CD4-positive, alpha-beta T cell treated with Interleukin-15 for 4 hours (primary cell): ENCODE measurements around the gene C11orf97.
A peak's percentile ranks its signal among the peaks of the same experiment; 100 is the strongest.
"Not testable (repeated sequence)": the region's sequence is repeated elsewhere in the genome, so short reads cannot be mapped to it uniquely, and the experiment has no call there.

ENCODE experiments used
- DNase-seq: peaks from one replicate; pipeline ENCODE4 v3.0.0-alpha.2; 2020; ENCODE audit warnings: low spot score

Gene C11orf97, protein sequence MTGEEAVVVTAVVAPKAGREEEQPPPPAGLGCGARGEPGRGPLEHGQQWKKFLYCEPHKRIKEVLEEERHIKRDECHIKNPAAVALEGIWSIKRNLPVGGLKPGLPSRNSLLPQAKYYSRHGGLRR

DNA sequence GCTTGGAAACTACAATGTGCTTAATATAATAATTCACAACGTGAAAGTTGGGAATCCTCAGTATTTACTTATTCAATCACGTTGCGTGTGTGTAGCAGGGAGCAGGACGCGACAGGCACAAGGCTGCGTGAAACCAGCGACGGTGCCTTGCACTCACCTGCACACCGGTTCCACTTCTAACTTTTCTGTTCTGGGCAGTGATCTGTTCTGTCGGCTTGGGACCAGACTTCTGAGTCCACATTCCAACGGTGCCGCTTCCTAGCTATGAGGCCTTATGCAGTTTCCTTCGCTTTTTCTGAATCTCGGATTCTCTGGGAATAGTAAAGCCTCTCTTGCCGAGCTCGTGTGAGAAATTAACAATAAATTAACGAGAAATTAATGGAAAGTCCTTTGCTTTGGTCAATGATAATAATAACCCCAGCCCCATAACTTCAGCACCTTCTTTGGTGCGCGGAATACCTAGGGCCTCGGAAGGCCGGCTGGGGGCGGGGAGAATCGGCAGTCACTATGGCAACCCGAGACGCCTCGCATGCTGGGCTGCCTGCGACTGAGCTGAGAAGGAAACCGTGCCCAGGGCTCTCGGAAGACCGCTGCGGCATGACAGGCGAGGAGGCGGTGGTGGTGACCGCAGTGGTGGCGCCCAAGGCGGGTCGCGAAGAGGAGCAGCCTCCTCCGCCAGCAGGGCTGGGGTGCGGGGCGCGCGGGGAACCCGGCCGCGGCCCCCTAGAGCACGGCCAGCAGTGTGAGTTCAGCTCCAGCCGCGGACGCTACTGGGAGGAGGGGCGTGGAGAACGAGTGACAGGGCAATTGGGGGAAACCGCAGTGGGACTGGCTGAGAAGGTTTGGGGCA is at the start of gene C11orf97:
Gene C11orf97, plus strand, starts transcription at position 530 of the 850 bp plus-strand sequence. Its CDS starts 68 bp downstream, at position 598.
- DNase-seq: peak; percentile 53

DNA sequence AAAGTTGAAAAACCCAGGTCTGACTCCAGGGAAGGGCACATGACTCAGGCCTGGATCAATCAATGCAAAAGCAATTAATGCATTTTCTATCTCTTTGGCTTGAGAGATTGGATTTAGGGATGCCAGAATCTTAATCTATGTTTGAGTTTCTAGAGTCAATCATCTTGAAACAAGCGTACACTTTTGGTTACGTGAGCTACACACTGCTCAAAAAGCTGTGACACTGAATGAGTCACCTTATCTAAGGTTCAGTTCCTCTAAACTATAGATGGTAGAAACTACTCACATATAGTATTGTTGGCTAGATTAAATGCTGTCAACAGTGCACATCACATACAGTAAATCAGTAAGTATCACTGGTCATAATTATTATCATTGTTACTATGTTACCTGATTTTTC is 42.8 kb upstream of the C11orf97 start:
- DNase-seq: no peak

DNA sequence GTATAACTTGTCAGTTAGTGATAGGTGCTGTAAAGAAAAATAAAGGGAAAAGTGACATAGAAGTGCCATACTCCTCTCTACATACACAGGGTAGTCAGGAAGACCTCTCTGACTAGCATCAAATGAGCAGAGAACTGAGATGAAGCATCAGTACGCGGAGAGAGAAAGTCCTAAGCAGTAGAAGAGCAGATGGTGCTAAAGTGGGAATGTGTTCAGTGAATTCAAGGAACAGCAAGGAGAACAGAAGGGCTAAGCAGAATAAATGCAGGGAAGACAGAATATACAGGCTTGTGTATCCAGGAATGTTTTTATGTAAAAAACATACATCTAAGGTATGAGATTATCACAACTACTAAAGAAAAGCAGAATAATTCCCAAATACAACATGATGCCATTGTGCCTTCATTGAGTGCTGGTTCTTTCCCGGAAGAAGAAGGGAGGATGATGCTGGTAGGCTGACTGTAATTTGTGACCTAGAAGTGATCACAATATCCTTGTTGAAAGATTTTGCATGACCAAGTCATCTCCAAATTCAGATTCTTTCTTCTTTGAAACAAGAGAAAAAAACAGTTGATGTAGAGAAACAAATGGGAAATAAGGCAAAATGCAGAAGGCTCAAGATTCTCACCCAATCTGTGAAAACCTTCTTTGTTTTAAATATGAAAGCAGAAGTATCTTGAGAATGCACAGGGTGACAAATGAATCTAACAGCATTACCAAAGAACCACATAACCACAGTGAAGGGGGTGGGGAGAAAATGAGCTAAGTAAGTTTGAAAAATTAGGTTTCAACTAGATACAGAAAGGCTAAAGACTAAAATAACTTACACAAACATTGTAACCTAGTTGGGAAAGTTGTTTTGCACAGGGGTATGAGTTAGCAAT is 39.1 kb upstream of the C11orf97 start:
- peak; percentile 11 for DNase-seq

DNA sequence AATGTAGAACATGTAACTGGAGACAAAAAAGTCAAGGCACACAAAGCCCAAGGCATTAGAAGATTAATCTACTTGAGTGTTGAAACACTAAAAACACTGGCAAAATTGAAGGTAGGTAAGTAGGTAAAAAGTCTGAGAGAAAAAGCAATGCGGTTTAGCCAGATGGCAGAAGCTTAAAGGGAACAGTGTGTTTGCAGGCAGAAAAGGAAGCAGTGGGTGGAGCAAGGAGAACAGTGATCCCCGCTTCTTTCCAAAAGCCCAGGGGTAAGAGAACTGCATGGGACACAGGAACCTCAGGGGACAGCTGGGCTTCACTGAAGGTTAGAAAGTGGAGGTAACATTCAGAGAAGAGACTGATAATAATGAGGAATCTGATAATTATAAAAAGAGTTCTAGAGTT is 34.6 kb upstream of the C11orf97 start:
- DNase-seq: no peak

DNA sequence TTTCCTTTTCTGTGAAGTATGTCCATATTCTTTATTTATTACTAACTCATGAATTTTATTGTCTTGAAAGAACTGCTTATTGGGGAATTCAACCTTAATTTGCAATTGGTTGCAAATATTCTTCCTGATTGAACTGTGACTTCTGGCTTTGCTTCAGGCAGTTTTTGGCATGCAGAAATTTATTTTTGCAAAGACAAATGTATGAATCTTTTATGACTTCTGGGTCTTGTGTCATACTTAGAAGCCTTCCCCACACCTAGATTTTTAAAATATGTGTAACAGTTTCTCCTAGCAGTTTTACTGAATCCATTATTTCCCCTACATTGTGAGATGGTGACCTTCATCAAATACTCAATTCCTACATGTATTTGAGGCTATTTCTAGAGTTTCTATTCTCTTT is 30.9 kb upstream of the C11orf97 start:
- no peak for DNase-seq

DNA sequence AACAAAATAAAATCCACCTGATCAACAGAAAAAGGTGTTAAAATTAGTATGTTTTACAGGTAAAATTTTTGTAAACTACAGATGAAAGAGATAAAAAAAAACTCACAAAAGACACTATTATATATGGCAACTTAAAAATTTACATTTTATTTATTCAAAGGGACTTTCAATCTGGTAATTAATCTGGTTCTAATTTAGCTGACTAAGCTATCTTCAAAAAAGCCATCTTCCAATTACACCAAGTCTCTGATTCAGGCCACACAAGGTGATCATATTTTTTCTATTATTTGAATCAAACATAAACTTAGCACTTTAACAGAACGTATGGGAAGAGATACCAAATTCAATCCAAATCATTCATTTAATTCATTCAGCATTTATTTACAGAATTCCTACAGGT is 26.2 kb upstream of the C11orf97 start:
- no peak for DNase-seq

DNA sequence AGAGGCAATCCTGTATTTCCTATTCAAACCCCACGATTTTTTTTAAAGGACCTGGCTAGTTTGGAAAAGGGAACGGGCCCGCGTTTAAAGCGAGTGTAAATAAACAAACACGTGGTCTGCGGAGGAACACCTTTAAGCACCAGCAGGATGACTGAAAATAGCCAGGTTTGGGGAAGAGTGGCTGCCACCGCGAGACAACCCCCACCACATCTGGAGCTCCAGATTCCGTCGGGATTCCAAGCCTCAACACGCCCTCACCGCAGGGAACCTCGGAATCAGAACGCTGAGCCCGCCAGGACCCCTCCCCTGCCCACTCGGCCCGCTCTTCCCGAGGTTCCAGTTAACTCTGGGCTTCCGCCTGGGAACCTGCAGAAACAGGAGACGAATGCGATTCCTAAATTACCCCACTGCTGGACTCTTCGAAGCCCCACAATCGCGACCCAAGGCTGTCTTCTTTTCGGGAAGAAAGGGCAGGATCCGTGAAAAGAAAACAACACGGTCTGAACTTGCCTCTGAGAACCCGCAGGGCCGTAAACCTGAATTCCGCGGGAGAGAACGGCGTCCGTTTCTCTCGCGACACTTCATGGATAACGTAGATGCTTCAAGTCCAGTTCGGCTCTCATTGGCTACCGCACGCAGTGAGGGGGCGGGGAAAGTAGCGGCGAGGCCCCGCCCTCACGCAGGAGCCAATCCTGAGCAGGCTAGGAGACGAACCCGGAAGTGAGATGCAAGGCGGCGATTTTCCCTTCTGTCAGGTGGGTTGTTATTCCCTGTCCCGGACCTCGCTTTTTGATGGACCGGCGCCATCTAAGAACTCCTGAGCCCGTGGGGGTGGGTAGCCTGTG is 18.8 kb upstream of the C11orf97 start, which contains the start of the genes ANKRD49 and MRE11:
Gene ANKRD49, plus strand, starts transcription at position 704 of the 845 bp plus-strand sequence. CDS start 2,710 bp downstream, outside the sequence.
Gene MRE11, minus strand, starts transcription at position 564 of the 845 bp plus-strand sequence. CDS start 1,043 bp downstream, outside the sequence.
- DNase-seq: peak; percentile 97

DNA sequence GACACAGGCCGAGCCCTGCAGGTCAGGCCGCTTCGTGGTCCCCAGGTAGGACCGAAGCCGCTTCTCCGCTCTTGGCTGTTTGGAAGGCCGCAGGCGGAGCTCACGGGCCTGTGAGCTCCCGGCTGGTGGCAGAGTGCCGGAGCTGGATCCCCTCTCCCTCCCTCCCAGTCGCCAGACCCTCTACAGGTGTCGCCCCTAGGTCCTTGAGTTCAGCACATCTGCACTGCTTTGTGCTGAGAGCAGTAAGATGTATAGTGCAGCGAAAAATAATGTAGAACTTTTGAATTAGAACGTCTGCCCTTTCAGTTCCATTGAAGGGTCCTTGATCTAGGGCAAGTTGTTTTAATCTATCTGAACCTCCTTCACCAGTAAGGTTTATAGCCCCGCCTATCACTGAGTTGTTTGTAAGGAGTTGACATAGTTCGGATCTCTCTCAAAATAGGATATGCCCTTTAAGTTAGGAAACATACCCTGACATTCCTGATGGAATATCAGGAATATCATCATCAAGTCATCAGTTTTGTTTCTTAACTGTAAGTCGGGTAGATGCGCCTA is 18.1 kb upstream of the C11orf97 start:
- no peak for DNase-seq

DNA sequence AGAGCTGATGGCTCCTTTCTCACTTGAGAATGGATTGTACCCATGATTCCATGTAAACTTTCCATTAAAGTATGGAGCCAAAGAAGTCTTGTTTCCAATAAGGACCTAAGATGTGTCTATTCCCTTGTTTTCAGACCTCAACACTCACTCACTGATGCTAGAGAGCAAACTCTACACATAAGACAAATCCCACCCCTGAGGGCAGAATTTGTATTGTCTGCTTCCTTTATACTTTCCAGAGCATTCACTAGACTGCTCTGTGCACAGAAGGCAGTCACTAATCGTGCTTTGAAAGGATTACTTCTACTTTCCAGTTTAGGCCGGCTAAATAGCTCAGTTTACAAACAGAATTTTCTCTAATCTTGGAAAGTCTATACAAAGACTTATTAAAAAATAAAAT is 12.1 kb upstream of the C11orf97 start:
- no peak for DNase-seq

DNA sequence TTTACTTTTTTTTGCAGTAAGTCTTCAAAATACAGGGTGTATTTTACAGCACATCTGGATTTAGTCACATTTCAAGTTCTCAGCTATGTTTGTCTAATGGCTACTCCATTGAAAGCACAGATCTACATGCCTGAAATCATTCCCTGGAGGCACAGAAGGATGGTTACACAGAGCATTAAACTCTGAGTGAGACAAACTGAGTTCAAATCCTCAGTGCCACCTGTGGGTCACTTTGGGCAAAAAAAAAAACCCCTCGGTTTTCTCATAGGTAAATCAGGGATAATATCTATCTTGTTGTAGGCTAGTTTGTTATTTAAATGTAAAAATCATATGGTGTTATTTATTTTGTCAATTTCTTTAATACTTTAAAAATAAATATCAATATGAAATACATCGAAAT is 10.7 kb upstream of the C11orf97 start:
- DNase-seq: no peak

DNA sequence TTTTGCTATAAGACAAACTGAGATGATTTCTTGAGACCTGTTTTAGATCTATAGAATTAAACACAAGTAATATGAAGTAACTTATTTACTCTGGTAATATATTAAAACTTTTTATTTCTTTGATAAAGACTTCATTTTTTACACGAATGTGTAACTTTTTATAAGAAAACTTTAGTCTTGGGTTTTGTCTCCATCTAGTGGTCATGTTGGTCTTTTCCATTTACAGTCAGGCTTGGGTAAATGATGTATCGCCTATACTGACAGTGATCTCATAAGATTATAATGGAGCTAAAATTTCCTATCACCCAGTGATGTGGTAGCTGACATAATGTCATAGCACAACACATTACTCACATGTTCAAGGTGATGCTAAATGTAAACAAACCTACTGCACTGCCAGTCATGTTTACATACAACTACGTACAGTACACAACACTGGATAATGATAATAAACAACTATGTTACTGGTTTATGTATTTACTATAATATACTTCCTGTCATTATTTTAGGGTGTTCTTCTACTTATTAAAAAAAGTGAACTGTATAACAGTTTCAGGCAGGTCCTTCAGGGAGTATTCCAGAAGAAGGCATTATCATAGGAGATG is 7.5 kb upstream of the C11orf97 start:
- peak; percentile 63 for DNase-seq

DNA sequence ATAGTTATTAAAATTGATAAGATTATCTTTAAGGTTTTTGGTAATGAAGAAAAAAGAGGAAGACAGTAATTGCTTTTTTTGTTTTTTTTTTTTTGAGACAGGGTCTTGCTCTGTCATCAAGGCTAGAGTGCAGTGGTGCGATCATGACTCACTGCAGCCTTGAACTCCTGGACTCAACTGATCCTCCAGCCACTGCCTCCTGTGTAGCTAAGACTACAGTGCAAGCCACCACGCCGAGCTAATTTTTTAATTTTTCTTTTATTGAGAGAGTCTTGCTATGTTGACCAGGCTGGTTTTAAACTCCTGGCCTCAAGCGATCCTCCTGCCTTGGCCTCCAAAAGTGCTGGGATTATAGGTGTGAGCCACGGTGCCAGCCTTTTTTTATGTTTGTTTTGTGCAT is 5.7 kb upstream of the C11orf97 start:
- DNase-seq: not testable (repeated sequence)

DNA sequence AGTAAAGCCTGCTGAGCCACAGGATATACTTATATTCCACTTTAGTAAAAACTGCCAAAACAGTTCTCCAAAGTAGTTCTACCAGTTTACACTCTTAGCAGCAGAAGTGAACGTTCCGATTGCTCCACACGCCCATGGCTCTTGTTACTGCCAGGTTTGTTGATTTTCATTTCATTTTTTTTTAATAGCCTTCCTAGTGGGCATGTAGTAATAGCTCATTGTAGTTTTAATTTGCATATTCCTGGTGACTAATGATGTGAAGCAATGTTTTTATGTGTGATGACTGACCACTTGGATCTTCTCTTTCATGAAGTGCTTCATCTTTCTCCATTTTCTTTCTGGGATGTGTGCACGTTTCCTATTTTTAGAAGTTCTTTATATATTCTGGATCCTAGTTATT is 4.8 kb upstream of the C11orf97 start:
- DNase-seq: no peak

DNA sequence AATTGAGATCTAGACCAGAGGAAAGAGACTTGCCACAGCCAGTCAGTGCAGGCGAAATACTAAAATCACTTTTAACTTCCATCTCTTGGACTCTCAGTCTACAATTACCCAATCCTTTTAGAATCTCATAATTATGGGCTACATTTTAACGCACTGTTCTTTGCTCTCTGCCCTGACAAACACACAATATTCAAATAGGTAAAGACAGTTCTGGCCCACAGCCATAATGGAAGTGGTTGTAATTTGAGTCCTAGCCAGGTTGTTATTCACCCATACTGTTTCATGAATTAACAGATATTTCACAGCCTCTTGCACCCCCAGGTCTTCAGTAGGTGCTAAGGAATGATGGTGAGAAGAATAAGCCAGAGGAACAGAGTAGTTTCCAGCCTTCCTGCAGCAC is 830 bp downstream of the C11orf97 start:
- DNase-seq: no peak

DNA sequence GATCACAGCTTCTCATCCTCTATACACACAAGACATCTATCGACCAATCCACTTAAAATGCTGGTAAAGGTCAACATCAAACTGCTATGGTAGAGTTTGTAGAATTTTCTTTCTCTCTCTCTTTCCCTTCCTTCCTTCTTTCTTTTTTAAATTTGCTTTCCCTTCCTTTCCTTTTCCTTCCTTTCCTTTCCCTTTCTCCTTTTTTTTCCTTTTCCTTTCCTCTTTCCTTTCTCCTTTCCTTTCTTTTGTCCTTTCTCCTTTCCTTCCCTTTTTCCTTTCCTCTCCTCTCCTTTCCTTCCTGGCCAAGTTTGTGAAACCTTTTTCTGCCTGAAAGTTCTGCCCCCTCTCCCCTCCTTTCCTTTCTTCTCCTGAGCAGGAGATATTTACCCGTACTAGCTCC is 3.1 kb downstream of the C11orf97 start:
- no peak for DNase-seq

DNA sequence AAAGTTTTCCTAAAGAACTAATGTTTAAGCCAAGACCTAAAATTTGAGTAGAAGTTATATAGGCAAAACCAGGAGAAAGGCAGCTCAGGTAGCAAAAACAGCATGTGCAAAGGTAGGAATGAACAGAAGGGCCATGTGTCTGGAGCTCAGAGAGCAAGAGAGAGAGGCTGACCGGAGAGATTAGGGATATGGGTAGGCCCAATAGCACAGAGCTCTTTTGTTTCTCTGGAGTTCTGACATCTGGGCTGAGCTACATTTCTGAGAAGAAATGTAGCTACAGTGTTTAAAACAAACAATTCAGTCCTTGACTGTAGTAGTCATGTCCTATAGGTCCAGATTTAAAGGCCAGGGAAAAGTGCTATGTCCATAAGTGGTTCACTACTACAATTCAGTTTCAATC is 4.5 kb downstream of the C11orf97 start:
- DNase-seq: no peak

DNA sequence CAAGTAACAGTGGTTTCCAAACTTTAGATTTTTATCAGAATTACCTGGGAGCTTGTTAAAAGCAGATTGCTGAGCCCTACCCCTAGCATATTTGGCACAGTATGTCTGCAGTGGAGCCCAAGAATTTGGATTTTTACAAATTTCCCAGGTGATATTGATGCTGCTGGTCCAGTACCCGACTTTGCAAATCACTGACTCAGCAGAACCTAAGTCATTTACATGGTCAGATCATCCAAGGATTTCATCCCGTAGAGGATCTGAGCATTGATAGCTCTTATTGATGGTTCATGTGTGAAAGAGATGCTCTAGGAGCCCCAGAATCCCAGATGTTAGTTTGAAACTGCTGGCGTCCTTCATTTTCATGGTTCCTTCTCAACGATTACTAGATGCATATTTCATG is 6.0 kb downstream of the C11orf97 start:
- DNase-seq: no peak

DNA sequence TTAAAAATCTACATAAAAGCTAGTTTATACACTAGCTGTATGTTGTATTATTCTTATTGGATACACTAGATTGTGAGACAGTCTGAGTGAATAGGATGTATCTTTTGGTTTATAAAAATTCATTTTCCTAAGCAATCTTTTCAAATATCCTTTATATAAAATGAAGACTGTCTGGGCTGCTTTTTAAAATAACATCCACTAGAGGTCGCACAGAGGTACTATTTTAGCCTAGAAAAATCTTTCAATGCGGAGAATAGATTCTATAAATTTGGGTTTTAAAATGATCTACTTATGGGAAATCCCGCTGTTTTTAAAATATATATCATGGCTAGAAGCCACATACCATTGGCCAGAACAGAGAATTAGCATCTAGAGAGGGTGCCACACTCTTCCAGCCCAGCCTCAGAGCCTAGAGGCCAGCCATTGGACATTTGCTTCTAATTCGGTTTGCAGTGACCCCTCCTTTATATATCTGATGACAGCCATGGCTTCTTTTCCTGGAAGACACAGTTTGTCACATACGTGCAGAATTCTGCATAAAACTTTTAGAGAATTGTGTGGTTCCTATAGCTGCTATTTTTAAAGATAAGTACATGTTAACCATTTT is 7.3 kb downstream of the C11orf97 start:
- peak; percentile 46 for DNase-seq

DNA sequence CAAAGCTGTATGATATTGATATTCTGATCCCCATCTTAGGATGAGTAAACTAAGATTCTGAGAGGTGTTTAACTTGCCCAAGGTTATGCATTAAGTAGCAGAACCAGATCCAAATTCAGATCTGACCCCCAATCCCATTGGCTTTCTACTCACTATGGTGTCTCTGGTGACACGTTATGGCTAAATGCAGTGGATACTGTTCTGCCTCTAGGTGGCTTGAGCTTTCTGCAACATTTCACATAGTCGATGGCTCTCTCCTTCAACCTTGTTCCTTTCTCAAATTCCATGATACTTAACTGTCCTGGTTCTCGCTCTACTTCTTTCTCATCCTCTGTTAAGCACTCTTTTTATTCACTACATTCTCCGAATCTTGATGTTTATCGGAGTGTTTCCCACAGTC is 9.4 kb downstream of the C11orf97 start:
- no peak for DNase-seq

DNA sequence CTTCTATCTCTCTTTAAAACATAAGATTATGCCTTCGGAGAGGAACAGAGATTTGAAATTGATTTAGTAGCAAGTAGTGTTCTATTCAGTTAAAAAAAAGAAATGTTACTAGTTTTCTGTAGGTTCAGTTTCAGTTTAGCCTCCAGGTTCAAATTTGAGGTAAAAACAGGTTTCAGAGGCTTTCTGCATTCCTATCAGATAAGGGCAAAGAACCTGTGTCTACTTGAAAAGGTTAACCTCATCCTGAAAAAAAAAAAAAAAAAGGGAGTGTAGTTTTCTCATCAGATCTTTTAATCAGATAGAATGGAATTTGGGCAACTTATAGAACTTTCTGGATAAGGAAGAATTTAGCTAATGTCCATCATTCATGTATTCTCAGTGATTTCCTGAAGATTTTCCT is 12.1 kb downstream of the C11orf97 start:
- no peak for DNase-seq
